Kidney epithelial cell (primary cell): ENCODE data around the gene CRIP2. TPM values are rescaled to one million over a fixed set of nuclear protein-coding genes. Genes with fewer than 3 reads are reported as not detected.

Source experiments
- DNase-seq: peaks from one replicate; pipeline ENCODE4 v3.0.0-alpha.2; 2010; ENCODE audit warnings: low read depth
- H3K27me3 ChIP-seq: 2 replicates; pipeline ENCODE4 v1.6.0; 2011; ENCODE audit warnings: low read length; ENCODE audit not compliant: control insufficient read depth, insufficient read depth
- H3K36me3 ChIP-seq: 2 replicates; pipeline ENCODE4 v1.5.1; 2011; ENCODE audit warnings: low read length; ENCODE audit not compliant: control insufficient read depth, insufficient read depth
- H3K4me3 ChIP-seq: 2 replicates; pipeline ENCODE4 v1.5.1; 2011; ENCODE audit warnings: low read depth, mild to moderate bottlenecking, control low read depth, low read length
- total RNA-seq: library from RNA; depleted of rRNA; stranded (reverse); fragments of >200 nt; gene quantifications from 2 replicates; pipeline ENCODE4 v1.2.3, GENCODE V29; 2015
- TF ChIP-seq, protein P1 (sequence below): IDR thresholded peaks from 2 replicates; pipeline ENCODE4 v1.5.1; 2011; ENCODE audit warnings: mild to moderate bottlenecking, moderate library complexity, low read length, control low read depth, inconsistent platforms; ENCODE audit not compliant: insufficient read depth, poor library complexity, severe bottlenecking

Gene CRIP2
- total RNA-seq, 1 donor from 2014 or later: 101 TPM

DNA sequence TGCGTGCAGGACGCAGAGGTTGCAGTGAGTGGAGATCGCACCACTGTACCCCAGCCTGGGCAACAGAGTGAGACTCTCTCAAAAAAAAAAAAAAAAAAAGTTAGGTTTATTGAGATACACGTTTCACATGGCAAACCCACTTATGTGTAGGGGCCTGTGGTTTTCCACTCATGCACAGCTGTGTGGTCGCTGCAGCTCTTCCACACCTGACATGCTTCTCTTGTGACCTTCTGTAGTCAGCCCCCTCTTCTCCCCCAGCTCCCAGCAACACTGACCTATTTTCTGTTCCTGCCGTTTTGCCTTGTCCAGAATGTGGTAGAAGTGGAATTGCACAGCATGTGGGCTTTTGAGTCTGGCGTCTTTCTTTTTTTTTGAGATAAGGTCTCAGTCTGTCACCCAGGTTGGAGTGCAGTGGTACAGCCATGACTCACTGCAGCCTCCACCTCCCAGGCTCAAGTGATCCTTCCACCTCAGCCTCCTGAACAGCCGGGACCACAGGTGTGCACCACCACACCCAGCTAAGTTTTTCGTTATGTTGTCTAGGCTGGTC, 46.6 kb upstream of the CRIP2 start:
- no peak for DNase-seq
- H3K27me3 ChIP-seq: no peaks in the 10 kb centered on the region
- H3K4me3 ChIP-seq: no peak overlapping the region
- no peaks in the 10 kb centered on the region for H3K36me3 ChIP-seq
- TF ChIP-seq, protein P1, sequence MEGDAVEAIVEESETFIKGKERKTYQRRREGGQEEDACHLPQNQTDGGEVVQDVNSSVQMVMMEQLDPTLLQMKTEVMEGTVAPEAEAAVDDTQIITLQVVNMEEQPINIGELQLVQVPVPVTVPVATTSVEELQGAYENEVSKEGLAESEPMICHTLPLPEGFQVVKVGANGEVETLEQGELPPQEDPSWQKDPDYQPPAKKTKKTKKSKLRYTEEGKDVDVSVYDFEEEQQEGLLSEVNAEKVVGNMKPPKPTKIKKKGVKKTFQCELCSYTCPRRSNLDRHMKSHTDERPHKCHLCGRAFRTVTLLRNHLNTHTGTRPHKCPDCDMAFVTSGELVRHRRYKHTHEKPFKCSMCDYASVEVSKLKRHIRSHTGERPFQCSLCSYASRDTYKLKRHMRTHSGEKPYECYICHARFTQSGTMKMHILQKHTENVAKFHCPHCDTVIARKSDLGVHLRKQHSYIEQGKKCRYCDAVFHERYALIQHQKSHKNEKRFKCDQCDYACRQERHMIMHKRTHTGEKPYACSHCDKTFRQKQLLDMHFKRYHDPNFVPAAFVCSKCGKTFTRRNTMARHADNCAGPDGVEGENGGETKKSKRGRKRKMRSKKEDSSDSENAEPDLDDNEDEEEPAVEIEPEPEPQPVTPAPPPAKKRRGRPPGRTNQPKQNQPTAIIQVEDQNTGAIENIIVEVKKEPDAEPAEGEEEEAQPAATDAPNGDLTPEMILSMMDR: no peak

DNA sequence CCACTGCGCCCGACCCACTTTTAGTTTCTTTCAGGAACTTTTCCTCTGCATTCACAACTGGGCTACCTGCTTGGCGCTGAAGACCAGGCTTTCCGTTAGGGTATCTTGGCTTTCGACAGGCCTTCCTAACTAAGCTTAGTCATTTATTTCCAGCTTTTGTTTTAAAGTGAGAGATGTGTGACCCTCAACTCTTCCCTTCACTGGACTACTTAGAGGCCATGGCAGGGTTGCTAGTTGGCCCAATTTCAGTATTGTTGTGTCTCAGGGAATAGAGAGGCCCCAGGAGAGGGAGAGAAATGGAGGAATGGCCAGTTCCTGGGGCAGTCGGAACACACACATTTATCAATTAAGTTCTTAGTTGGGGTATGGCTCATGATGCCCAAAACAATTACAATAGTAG, 44.6 kb upstream of the CRIP2 start:
- no peaks in the 10 kb centered on the region for H3K36me3 ChIP-seq

GRCh38 chr14:105430565-105430964, 44.1 kb upstream of the CRIP2 start:
- DNase-seq: no peak
- TF ChIP-seq, protein P1: no peak
- no peaks in the 10 kb centered on the region for H3K36me3 ChIP-seq
- no peaks in the 10 kb centered on the region for H3K27me3 ChIP-seq
- H3K4me3 ChIP-seq: no peak overlapping the region

More for the DNA sequence above, 44.6 kb upstream of the CRIP2 start:
- DNase-seq: no peak
- TF ChIP-seq, protein P1: no peak
- H3K4me3 ChIP-seq: no peak overlapping the region
- no peaks in the 10 kb centered on the region for H3K27me3 ChIP-seq

GRCh38 chr14:105431256-105431655, 43.4 kb upstream of the CRIP2 start:
- TF ChIP-seq, protein P1: no peak
- no peak for DNase-seq
- H3K27me3 ChIP-seq: no peaks in the 10 kb centered on the region
- no peaks in the 10 kb centered on the region for H3K36me3 ChIP-seq
- no peak overlapping the region for H3K4me3 ChIP-seq

DNA sequence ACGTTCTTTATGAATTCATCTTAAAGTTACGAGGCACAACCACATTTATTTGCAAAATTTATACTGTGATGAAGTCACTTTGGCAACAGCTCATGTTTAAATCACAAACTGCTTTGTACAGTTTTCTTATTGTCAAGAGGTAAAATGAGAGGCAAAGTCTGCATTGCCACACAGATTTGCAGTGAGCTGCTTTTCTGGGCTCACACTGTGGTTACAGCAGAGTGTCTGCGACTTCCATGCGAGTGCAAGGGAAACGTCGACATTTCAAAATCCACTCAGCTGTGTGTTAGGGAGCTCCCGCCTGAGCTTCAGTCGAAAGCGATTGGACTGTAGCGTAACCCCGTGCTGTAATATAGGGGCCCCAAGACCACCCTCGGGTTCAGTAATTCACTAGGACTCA, 42.0 kb upstream of the CRIP2 start:
- Histone ChIP-seq H3K36me3 (no peaks in the 10 kb centered on the region), H3K4me3 (no peak overlapping the region), H3K27me3 (no peaks in the 10 kb centered on the region)
- TF ChIP-seq, protein P1: no peak
- DNase-seq: no peak

GRCh38 chr14:105433161-105433605, 41.4 kb upstream of the CRIP2 start:
- Histone ChIP-seq H3K36me3 (no peaks in the 10 kb centered on the region), H3K4me3 (no peak overlapping the region), H3K27me3 (no peaks in the 10 kb centered on the region)
- TF ChIP-seq, protein P1: no peak
- DNase-seq: no peak
